Measurements from ENCODE around the gene MRPL41. TPM values are rescaled to one million over a fixed set of nuclear protein-coding genes. Genes with fewer than 3 reads are reported as not detected.
"Not testable (repeated sequence)": the region's sequence is repeated elsewhere in the genome, so short reads cannot be mapped to it uniquely, and the experiment has no call there.

MRPL41 gene
- total RNA-seq, 2 experiments from 2014 or later: 39.3 to 41.0 TPM

GRCh38 chr9:137514691-137515337 lies 36.9 kb upstream of the MRPL41 start:
- no peak for DNase-seq
- no peaks in the 10 kb centered on the region for H3K4me1 Mint-ChIP-seq (ENCODE audit: low read depth)
- no peak overlapping the region for H3K27ac Mint-ChIP-seq
- no peaks in the 10 kb centered on the region for H3K36me3 Mint-ChIP-seq (ENCODE audit: low read depth)
- no peak overlapping the region for H3K4me3 Mint-ChIP-seq
- intact Hi-C loops (cut with micrococcal nuclease): no loop called here
- no peaks in the 10 kb centered on the region for H3K9me3 Mint-ChIP-seq
- no peaks in the 10 kb centered on the region for H3K27me3 Mint-ChIP-seq (ENCODE audit: low read depth)
- CTCF ChIA-PET: no interaction called here

- no peaks in the 10 kb centered on the region for H3K9me3 Mint-ChIP-seq
- H3K4me1 Mint-ChIP-seq (ENCODE audit: low read depth): no peaks in the 10 kb centered on the region
- CTCF ChIA-PET: no interaction called here
- no peak overlapping the region for H3K27ac Mint-ChIP-seq
- no peaks in the 10 kb centered on the region for H3K27me3 Mint-ChIP-seq (ENCODE audit: low read depth)
- no peaks in the 10 kb centered on the region for H3K36me3 Mint-ChIP-seq (ENCODE audit: low read depth)
- no peak for DNase-seq
- intact Hi-C loops (cut with micrococcal nuclease): no loop called here
- no peak overlapping the region for H3K4me3 Mint-ChIP-seq
These were observed 36.3 kb upstream of the MRPL41 start for GRCh38 chr9:137515338-137515724.

GRCh38 chr9:137516144-137516917 lies 35.3 kb upstream of the MRPL41 start:
- CTCF ChIA-PET: no interaction called here
- H3K4me1 Mint-ChIP-seq (ENCODE audit: low read depth): no peaks in the 10 kb centered on the region

GRCh38 chr9:137518661-137519459 lies 32.8 kb upstream of the MRPL41 start:
- H3K4me1 Mint-ChIP-seq (ENCODE audit: low read depth); DNase-seq; H3K27me3 Mint-ChIP-seq (ENCODE audit: low read depth); H3K4me3 Mint-ChIP-seq; CTCF ChIA-PET; intact Hi-C loops (cut with micrococcal nuclease); H3K9me3 Mint-ChIP-seq; H3K36me3 Mint-ChIP-seq (ENCODE audit: low read depth); H3K27ac Mint-ChIP-seq: not testable (repeated sequence)

More at GRCh38 chr9:137516144-137516917, 35.3 kb upstream of the MRPL41 start:
- Mint-ChIP-seq H3K27ac (no peak overlapping the region), H3K27me3 (ENCODE audit: low read depth) (no peaks in the 10 kb centered on the region), H3K9me3 (no peaks in the 10 kb centered on the region), H3K36me3 (ENCODE audit: low read depth) (no peaks in the 10 kb centered on the region), H3K4me3 (no peak overlapping the region)
- intact Hi-C loops (cut with micrococcal nuclease): no loop called here
- no peak for DNase-seq

- no peaks in the 10 kb centered on the region for H3K27me3 Mint-ChIP-seq (ENCODE audit: low read depth)
- CTCF ChIA-PET: no interaction called here
- DNase-seq: no peak
- no peak overlapping the region for H3K27ac Mint-ChIP-seq
- no peaks in the 10 kb centered on the region for H3K4me1 Mint-ChIP-seq (ENCODE audit: low read depth)
- H3K9me3 Mint-ChIP-seq: no peaks in the 10 kb centered on the region
- no peak overlapping the region for H3K4me3 Mint-ChIP-seq
- intact Hi-C loops (cut with micrococcal nuclease): no loop called here
- H3K36me3 Mint-ChIP-seq (ENCODE audit: low read depth): no peaks in the 10 kb centered on the region
These were observed 32.1 kb upstream of the MRPL41 start for GRCh38 chr9:137519553-137519952.

- CTCF ChIA-PET: no interaction called here
- no peak overlapping the region for H3K27ac Mint-ChIP-seq
- H3K4me3 Mint-ChIP-seq: no peak overlapping the region
- no peaks in the 10 kb centered on the region for H3K27me3 Mint-ChIP-seq (ENCODE audit: low read depth)
- no peak for DNase-seq
- no peaks in the 10 kb centered on the region for H3K9me3 Mint-ChIP-seq
- H3K36me3 Mint-ChIP-seq (ENCODE audit: low read depth): no peaks in the 10 kb centered on the region
- intact Hi-C loops (cut with micrococcal nuclease): no loop called here
- H3K4me1 Mint-ChIP-seq (ENCODE audit: low read depth): no peaks in the 10 kb centered on the region
These were observed 30.9 kb upstream of the MRPL41 start for GRCh38 chr9:137520614-137521404.

- no peak overlapping the region for H3K27ac Mint-ChIP-seq
- CTCF ChIA-PET: no interaction called here
- H3K27me3 Mint-ChIP-seq (ENCODE audit: low read depth): no peaks in the 10 kb centered on the region
- intact Hi-C loops (cut with micrococcal nuclease): no loop called here
- DNase-seq: no peak
- H3K36me3 Mint-ChIP-seq (ENCODE audit: low read depth): no peaks in the 10 kb centered on the region
- no peaks in the 10 kb centered on the region for H3K4me1 Mint-ChIP-seq (ENCODE audit: low read depth)
- no peaks in the 10 kb centered on the region for H3K9me3 Mint-ChIP-seq
- no peak overlapping the region for H3K4me3 Mint-ChIP-seq
These were observed 30.2 kb upstream of the MRPL41 start for GRCh38 chr9:137521405-137521985.

- no peaks in the 10 kb centered on the region for H3K4me1 Mint-ChIP-seq (ENCODE audit: low read depth)
- no peak overlapping the region for H3K4me3 Mint-ChIP-seq
- H3K36me3 Mint-ChIP-seq (ENCODE audit: low read depth): no peaks in the 10 kb centered on the region
- CTCF ChIA-PET: interaction anchor here (0.6 kb wide), 1 partner anchor 112 kb away, joined by 3 read pairs; no protein-coding TSS in a partner anchor
- no peaks in the 10 kb centered on the region for H3K9me3 Mint-ChIP-seq
- no peak for DNase-seq
- H3K27me3 Mint-ChIP-seq (ENCODE audit: low read depth): no peaks in the 10 kb centered on the region
- intact Hi-C loops (cut with micrococcal nuclease): no loop called here
- H3K27ac Mint-ChIP-seq: no peak overlapping the region
These were observed 28.8 kb upstream of the MRPL41 start for GRCh38 chr9:137522746-137523455.

- DNase-seq: no peak
- no peaks in the 10 kb centered on the region for H3K36me3 Mint-ChIP-seq (ENCODE audit: low read depth)
- no peak overlapping the region for H3K27ac Mint-ChIP-seq
- H3K4me3 Mint-ChIP-seq: no peak overlapping the region
- intact Hi-C loops (cut with micrococcal nuclease): no loop called here
- peaks cover 2% of the 10 kb centered on the region for H3K4me1 Mint-ChIP-seq (ENCODE audit: low read depth)
- no peaks in the 10 kb centered on the region for H3K9me3 Mint-ChIP-seq
- CTCF ChIA-PET: interaction anchor here (0.7 to 0.9 kb wide), 4 partner anchors 10 to 232 kb away, joined by 3 to 4 read pairs (median 3); no protein-coding TSS in a partner anchor
- no peaks in the 10 kb centered on the region for H3K27me3 Mint-ChIP-seq (ENCODE audit: low read depth)
These were observed 27.3 kb upstream of the MRPL41 start for GRCh38 chr9:137524161-137524980.

GRCh38 chr9:137524981-137525317 lies 26.7 kb upstream of the MRPL41 start:
- H3K27me3 Mint-ChIP-seq (ENCODE audit: low read depth): no peaks in the 10 kb centered on the region
- H3K4me1 Mint-ChIP-seq (ENCODE audit: low read depth): peaks cover 3% of the 10 kb centered on the region

GRCh38 chr9:137530331-137530730 lies 21.3 kb upstream of the MRPL41 start:
- Mint-ChIP-seq H3K4me3 (no peak overlapping the region), H3K4me1 (ENCODE audit: low read depth) (peaks cover 13% of the 10 kb centered on the region), H3K27me3 (ENCODE audit: low read depth) (no peaks in the 10 kb centered on the region), H3K9me3 (no peaks in the 10 kb centered on the region), H3K27ac (no peak overlapping the region), H3K36me3 (ENCODE audit: low read depth) (no peaks in the 10 kb centered on the region)
- intact Hi-C loops (cut with micrococcal nuclease): no loop called here
- no peak for DNase-seq
- CTCF ChIA-PET: no interaction called here

More at GRCh38 chr9:137524981-137525317, 26.7 kb upstream of the MRPL41 start:
- H3K36me3 Mint-ChIP-seq (ENCODE audit: low read depth): no peaks in the 10 kb centered on the region
- no peak overlapping the region for H3K4me3 Mint-ChIP-seq
- CTCF ChIA-PET: interaction anchor here (0.7 to 0.9 kb wide), 4 partner anchors 10 to 232 kb away, joined by 3 to 4 read pairs (median 3); no protein-coding TSS in a partner anchor
- intact Hi-C loops (cut with micrococcal nuclease): loop anchor here (5.0 kb wide), 1 partner anchor 103 kb away; the partner anchor contains the start of genes EXD3 and NOXA1
- no peaks in the 10 kb centered on the region for H3K9me3 Mint-ChIP-seq
- H3K27ac Mint-ChIP-seq: no peak overlapping the region
- DNase-seq: no peak
